MCF 10A (cell line): Measurements from ENCODE around the gene APOA1. TPM values are rescaled to one million over a fixed set of nuclear protein-coding genes. Genes with fewer than 3 reads are reported as not detected.

ENCODE experiments used
- BruUV-seq: library from RNA; stranded (reverse); fragments of 400-500 nt; replicated peaks from 2 replicates; lab custom pipeline; 2021; lab: Mats Ljungman, UMichigan
- CTCF ChIA-PET: fragments of 300-600 bp; sonication (Branson Sonifier 250); formaldehyde crosslinking; extraction: SDS; loops from one replicate; lab custom pipeline; 2021; ENCODE audit warnings: antibody characterized with exemption, inconsistent platforms; lab: Yijun Ruan, JAX
- POLR2A ChIA-PET: fragments of 300-600, 350-650 bp; sonication (Branson Sonifier 250); formaldehyde crosslinking; extraction: SDS; loops from one replicate; lab custom pipeline; 2020; ENCODE audit warnings: antibody characterized with exemption, inconsistent platforms; lab: Yijun Ruan, JAX
- DNase-seq: peaks from one replicate; pipeline ENCODE4 v3.0.0-alpha.2; 2018; ENCODE audit not compliant: unreplicated experiment
- H3K27ac Mint-ChIP-seq: one replicate; pipeline ENCODE4 v1.8.0; 2022; ENCODE audit warnings: mild to moderate bottlenecking, low read depth, mixed read lengths; ENCODE audit not compliant: unreplicated experiment
- H3K27me3 Mint-ChIP-seq: one replicate; pipeline ENCODE4 v1.8.0; 2022; ENCODE audit warnings: mixed read lengths; ENCODE audit not compliant: insufficient read depth, unreplicated experiment
- H3K36me3 Mint-ChIP-seq: one replicate; pipeline ENCODE4 v1.8.0; 2022; ENCODE audit warnings: mild to moderate bottlenecking, moderate library complexity, mixed read lengths; ENCODE audit not compliant: insufficient read depth, unreplicated experiment
- H3K4me1 Mint-ChIP-seq: one replicate; pipeline ENCODE4 v1.8.0; 2022; ENCODE audit warnings: mixed read lengths; ENCODE audit not compliant: insufficient read depth, unreplicated experiment
- H3K4me3 Mint-ChIP-seq: one replicate; pipeline ENCODE4 v1.8.0; 2022; ENCODE audit warnings: mild to moderate bottlenecking, moderate library complexity, mixed read lengths; ENCODE audit not compliant: unreplicated experiment
- H3K9me3 Mint-ChIP-seq: one replicate; pipeline ENCODE4 v1.8.0; 2022; ENCODE audit warnings: mixed read lengths; ENCODE audit not compliant: unreplicated experiment
- CTCF ChIP-seq: fragments of 200-600 bp; IDR thresholded peaks from one replicate; pipeline ENCODE4 v1.8.0; 2022; ENCODE audit warnings: antibody characterized with exemption, mild to moderate bottlenecking; ENCODE audit not compliant: unreplicated experiment
- intact Hi-C: fragments of 100-400 bp; cut with micrococcal nuclease; formaldehyde crosslinking; loops from 2 replicates; pipeline ENCODE4 v1.14.1; 2022
- total RNA-seq: library from RNA; stranded (reverse); gene quantifications from 2 replicates; pipeline ENCODE4 v1.2.3, GENCODE V29; 2022

Gene APOA1
- total RNA-seq, 1 experiment from 2014 or later, result not detected

GRCh38 chr11:116842117-116842516, 4.7 kb upstream of the APOA1 start:
- intact Hi-C loops, result no loop called here
- BruUV-seq, result no TSS peak
- Mint-ChIP-seq H3K4me1 (no peaks in the 10 kb centered on the region), H3K27me3 (no peaks in the 10 kb centered on the region), H3K4me3 (no peak overlapping the region), H3K9me3 (no peaks in the 10 kb centered on the region), H3K36me3 (peaks cover 31% of the 10 kb centered on the region), H3K27ac (no peak overlapping the region)
- TF ChIP-seq CTCF, result no peak
- DNase-seq, result no peak
- ChIA-PET CTCF (interaction anchor here (1.1 to 1.2 kb wide), 2 partner anchors 12 to 503 kb away, joined by 4 read pairs; no protein-coding TSS in a partner anchor), POLR2A (interaction anchor here (0.6 kb wide), 1 partner anchor 1833 kb away, joined by 3 read pairs; no protein-coding TSS in a partner anchor)

- H3K27me3 Mint-ChIP-seq, result no peaks in the 10 kb centered on the region
- no peaks in the 10 kb centered on the region for H3K9me3 Mint-ChIP-seq
- no peak overlapping the region for H3K27ac Mint-ChIP-seq
- no peak for TF ChIP-seq CTCF
- intact Hi-C loops, result no loop called here
- H3K4me3 Mint-ChIP-seq, result no peak overlapping the region
- DNase-seq, result no peak
- H3K36me3 Mint-ChIP-seq, result peaks cover 21% of the 10 kb centered on the region
- H3K4me1 Mint-ChIP-seq, result no peaks in the 10 kb centered on the region
- ChIA-PET CTCF (interaction anchor here (1.2 to 1.5 kb wide), 2 partner anchors 40 to 51 kb away, joined by 3 to 4 read pairs; no protein-coding TSS in a partner anchor), POLR2A (no interaction called here)
- no TSS peak for BruUV-seq
Measured at GRCh38 chr11:116840746-116841296, 3.4 kb upstream of the APOA1 start.

GRCh38 chr11:116840224-116840745, 2.9 kb upstream of the APOA1 start:
- no TSS peak for BruUV-seq
- intact Hi-C loops, result no loop called here
- Mint-ChIP-seq H3K27me3 (no peaks in the 10 kb centered on the region), H3K4me3 (no peak overlapping the region), H3K4me1 (no peaks in the 10 kb centered on the region), H3K36me3 (peaks cover 19% of the 10 kb centered on the region), H3K27ac (no peak overlapping the region), H3K9me3 (no peaks in the 10 kb centered on the region)
- peak; percentile 18 for DNase-seq
- TF ChIP-seq CTCF, result no peak
- POLR2A ChIA-PET, result no interaction called here
- CTCF ChIA-PET, result interaction anchor here (1.2 to 1.5 kb wide), 2 partner anchors 40 to 50 kb away, joined by 3 to 4 read pairs; no protein-coding TSS in a partner anchor

GRCh38 chr11:116838321-116839084, 1.1 kb upstream of the APOA1 start:
- CTCF ChIA-PET, result interaction anchor here (0.6 to 7.0 kb wide), 2 partner anchors 49 to 385 kb away, joined by 3 to 124 read pairs; partner anchors contain the start of genes APOA5 and ZPR1
- no peaks in the 10 kb centered on the region for H3K27me3 Mint-ChIP-seq

More at GRCh38 chr11:116838321-116839084, 1.1 kb upstream of the APOA1 start:
- Mint-ChIP-seq H3K9me3 (no peaks in the 10 kb centered on the region), H3K27ac (no peak overlapping the region), H3K36me3 (peaks cover 10% of the 10 kb centered on the region), H3K4me3 (no peak overlapping the region), H3K4me1 (no peaks in the 10 kb centered on the region)
- intact Hi-C loops, result no loop called here
- POLR2A ChIA-PET, result no interaction called here
- no TSS peak for BruUV-seq
- DNase-seq, result no peak
- TF ChIP-seq CTCF, result no peak
